Spleen (tissue), 7 donors: ENCODE data around the gene GJA3.
A peak's percentile ranks its signal among the peaks of the same experiment; 100 is the strongest.

ENCODE experiments used
- POLR2A ChIP-seq, 3 donors: fragments of 450-650 bp; IDR thresholded peaks; one replicate each; pipeline ENCODE4 v1.5.1; 2017; ENCODE audit warnings: antibody characterized with exemption in 3 of 3, mild to moderate bottlenecking in 1 of 3
- POLR2AphosphoS5 ChIP-seq, 3 donors: sonication (generic); formaldehyde crosslinking; IDR thresholded peaks; one replicate each; pipeline ENCODE4 v1.5.1; 2017; ENCODE audit warnings: antibody characterized with exemption in 3 of 3
- TF ChIP-seq, protein P1 (sequence below), 11 experiments: fragments of 200-600 bp in 7 of 11; fragments of 450-650 bp in 4 of 11; sonication (generic) in 4 of 11; IDR thresholded peaks in 8 of 11; conservative IDR thresholded peaks in 3 of 11; 1 replicate in 7 of 11; 2 replicates in 4 of 11; pipeline versions ENCODE4 v1.4.0 to v1.8.0; 2016 to 2021; ENCODE audit warnings: antibody characterized with exemption in 11 of 11, inconsistent platforms in 4 of 11, mild to moderate bottlenecking in 1 of 11
- donor health status: DM: no; HTN: no; CAD: no; lungs with moderate emphysema.
- donor health status: DM: no; HTN: no; CAD: no.
- donor health status: DM: no; HTN: no; CAD: no.

DNA sequence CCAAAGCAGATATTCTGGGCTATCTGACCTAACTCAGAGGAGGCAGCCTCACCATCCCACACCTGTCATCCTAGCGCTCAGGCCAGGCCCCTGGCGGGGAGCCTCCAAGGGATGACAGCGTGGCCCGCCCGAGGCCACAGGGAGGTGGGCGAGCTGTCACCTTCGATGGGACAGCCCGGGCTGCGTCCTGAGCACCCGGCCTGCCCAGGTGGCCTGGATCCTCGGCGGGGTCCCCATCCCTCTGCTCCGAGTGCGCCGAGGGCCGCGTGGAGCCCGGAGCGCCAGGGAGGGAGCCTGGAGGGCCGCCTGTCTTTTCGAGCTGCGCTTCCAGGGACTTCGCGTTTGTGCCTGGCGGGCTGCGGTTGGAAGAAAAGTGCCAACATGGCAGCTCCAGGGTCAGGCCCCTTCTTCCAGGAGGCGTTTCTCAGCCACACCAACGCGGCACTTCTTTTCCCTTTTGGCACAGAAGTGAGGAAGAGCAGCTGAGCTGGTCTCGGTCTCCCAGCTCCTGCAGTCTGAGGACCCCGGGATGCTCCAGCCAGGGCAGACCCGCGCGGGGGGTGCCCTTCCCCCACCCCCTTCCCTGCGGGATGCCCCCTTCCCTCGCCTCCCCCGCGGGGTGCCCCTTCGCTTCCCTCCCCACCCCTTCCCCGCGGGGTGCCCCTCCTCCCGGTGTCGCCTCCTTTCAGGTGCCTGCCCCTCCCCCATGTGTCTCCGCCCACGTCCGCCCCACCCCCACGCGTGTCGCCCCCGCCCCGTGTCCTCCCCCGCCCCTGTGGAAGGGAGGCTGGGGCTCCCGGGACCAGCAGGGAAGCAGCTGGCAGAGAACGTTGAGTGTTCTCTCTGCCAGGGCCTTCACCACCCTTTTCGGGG lies 42.3 kb downstream of the GJA3 start:
- TF ChIP-seq POLR2A (IDR thresholded peaks at IDR 0.05), result no peak
- TF ChIP-seq, protein P1, sequence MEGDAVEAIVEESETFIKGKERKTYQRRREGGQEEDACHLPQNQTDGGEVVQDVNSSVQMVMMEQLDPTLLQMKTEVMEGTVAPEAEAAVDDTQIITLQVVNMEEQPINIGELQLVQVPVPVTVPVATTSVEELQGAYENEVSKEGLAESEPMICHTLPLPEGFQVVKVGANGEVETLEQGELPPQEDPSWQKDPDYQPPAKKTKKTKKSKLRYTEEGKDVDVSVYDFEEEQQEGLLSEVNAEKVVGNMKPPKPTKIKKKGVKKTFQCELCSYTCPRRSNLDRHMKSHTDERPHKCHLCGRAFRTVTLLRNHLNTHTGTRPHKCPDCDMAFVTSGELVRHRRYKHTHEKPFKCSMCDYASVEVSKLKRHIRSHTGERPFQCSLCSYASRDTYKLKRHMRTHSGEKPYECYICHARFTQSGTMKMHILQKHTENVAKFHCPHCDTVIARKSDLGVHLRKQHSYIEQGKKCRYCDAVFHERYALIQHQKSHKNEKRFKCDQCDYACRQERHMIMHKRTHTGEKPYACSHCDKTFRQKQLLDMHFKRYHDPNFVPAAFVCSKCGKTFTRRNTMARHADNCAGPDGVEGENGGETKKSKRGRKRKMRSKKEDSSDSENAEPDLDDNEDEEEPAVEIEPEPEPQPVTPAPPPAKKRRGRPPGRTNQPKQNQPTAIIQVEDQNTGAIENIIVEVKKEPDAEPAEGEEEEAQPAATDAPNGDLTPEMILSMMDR (IDR thresholded peaks at IDR 0.05 in 8 of 11, conservative IDR thresholded peaks at IDR 0.05 in 3 of 11), result peak in 2 of 11 experiments; percentile 16 to 17
- no peak for TF ChIP-seq POLR2AphosphoS5 (IDR thresholded peaks at IDR 0.05)
